AG20443 (cell line): ENCODE data around the gene KRT71.
"Not testable (repeated sequence)": the region's sequence is repeated elsewhere in the genome, so short reads cannot be mapped to it uniquely, and the experiment has no call there.

Source experiments
- DNase-seq: peaks from one replicate; pipeline ENCODE4 v3.0.0; 2012; ENCODE audit warnings: low spot score, mixed read lengths

The KRT71 gene

GRCh38 chr12:52552681-52553195 lies at the start of gene KRT71:
KRT71 (minus strand) TSS chr12:52553145; CDS start chr12:52553077, 68 bp downstream.
- no peak for DNase-seq

GRCh38 chr12:52602552-52602951 lies 49.6 kb upstream of the KRT71 start:
- no peak for DNase-seq

- DNase-seq: no peak
Observed at GRCh38 chr12:52601671-52602070, 48.7 kb upstream of the KRT71 start.

- no peak for DNase-seq
Observed at GRCh38 chr12:52600941-52601481, 48.1 kb upstream of the KRT71 start, which contains the start of gene KRT72. KRT72 (minus strand) TSS chr12:52601463; CDS start chr12:52601452, 11 bp downstream.

GRCh38 chr12:52600475-52600874 lies 47.5 kb upstream of the KRT71 start:
- DNase-seq: no peak

GRCh38 chr12:52600071-52600470 lies 47.1 kb upstream of the KRT71 start:
- DNase-seq: no peak

- no peak for DNase-seq
Observed at GRCh38 chr12:52598966-52599365, 46.0 kb upstream of the KRT71 start.

GRCh38 chr12:52594237-52594636 lies 41.3 kb upstream of the KRT71 start:
- DNase-seq: not testable (repeated sequence)

GRCh38 chr12:52591521-52591920 lies 38.6 kb upstream of the KRT71 start:
- DNase-seq: no peak

- DNase-seq: no peak
Observed at GRCh38 chr12:52590021-52590420, 37.1 kb upstream of the KRT71 start.

GRCh38 chr12:52587563-52587962 lies 34.6 kb upstream of the KRT71 start:
- DNase-seq: no peak

GRCh38 chr12:52585946-52586345 lies 33.0 kb upstream of the KRT71 start:
- no peak for DNase-seq

GRCh38 chr12:52585066-52585465 lies 32.1 kb upstream of the KRT71 start:
- DNase-seq: no peak

- no peak for DNase-seq
Observed at GRCh38 chr12:52584156-52584682, 31.3 kb upstream of the KRT71 start.

GRCh38 chr12:52582971-52583456 lies 30.1 kb upstream of the KRT71 start:
- peak; percentile 88 for DNase-seq

- DNase-seq: no peak
Observed at GRCh38 chr12:52582486-52582885, 29.5 kb upstream of the KRT71 start.

GRCh38 chr12:52581481-52581880 lies 28.5 kb upstream of the KRT71 start:
- peak; percentile 57 for DNase-seq

- DNase-seq: no peak
Observed at GRCh38 chr12:52581066-52581465, 28.1 kb upstream of the KRT71 start.

GRCh38 chr12:52580496-52580895 lies 27.6 kb upstream of the KRT71 start:
- no peak for DNase-seq

GRCh38 chr12:52579468-52580465 lies 26.8 kb upstream of the KRT71 start:
- DNase-seq: no peak

- no peak for DNase-seq
Observed at GRCh38 chr12:52578469-52578868, 25.5 kb upstream of the KRT71 start.

GRCh38 chr12:52577316-52577715 lies 24.4 kb upstream of the KRT71 start:
- no peak for DNase-seq

GRCh38 chr12:52575948-52576347 lies 23.0 kb upstream of the KRT71 start:
- no peak for DNase-seq
